ENCODE measurements around the gene MYL3.

The MYL3 gene

DNA sequence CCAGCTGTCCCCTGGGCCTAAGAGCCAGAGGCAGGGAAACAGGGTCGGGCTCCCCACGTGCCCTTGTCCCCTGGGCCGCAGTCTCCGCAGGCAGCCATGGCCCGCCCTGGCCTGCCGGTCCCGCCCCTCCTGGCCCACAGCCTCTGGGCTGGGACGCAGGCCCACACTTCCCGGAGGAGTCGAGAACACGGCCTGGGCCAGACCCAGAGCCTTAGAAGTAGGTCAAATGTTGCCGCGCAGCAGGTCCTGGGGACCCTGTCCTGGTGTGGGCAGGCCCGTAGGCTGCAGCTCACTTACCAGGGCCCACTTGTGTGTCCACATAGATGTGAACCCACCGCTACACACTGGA is 4.3 kb upstream of the MYL3 start:
- DNase-seq: peak; percentile 33 to 94 (median 58)
- intact Hi-C loops (cut with DNase I): loop anchor here (2.0 kb wide), 1 partner anchor 27 kb away; no protein-coding TSS in a partner anchor

DNA sequence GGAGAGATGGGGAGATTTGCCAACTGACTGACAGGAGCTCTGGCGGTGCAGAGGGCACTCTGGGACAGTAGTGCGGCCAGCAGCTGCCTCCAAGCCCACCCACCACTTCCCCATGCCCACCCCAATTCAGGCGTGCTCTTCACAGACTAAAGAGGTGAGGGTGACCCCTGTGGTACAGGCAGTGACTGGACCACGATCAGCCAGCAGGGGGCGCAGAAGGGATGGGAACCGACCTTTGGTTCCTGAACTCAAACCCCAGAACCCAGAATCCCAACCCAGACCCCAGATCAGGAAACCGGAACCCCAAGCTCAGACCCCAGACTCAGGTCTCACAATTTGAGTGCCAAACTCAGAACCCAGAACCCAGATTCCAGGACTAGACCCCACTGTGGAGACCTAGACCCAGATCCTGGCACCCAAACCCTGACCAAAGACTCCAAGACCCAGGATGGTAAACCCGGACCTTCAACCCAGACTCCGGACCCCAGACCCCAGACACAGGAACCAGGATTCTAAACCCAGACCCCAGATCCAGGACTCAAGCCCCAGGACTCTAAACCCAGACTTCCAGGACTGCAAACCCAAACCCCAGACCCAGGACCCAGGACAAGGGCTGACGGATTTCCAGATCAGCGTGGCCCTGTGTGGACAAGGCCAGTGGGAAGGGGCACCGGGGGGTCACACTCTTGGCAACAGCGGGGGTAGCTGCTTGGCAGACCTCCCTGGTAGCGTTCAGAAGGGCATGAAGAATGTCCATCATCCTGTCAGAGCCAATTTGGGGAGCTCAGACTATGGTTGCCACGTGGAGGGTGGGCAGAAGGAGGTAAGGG is 3.7 kb upstream of the MYL3 start:
- intact Hi-C loops (cut with DNase I): loop anchor here (1.0 to 2.0 kb wide), 2 partner anchors 28 to 42 kb away; no protein-coding TSS in a partner anchor
- DNase-seq: peak; percentile 47 to 96 (median 86)

DNA sequence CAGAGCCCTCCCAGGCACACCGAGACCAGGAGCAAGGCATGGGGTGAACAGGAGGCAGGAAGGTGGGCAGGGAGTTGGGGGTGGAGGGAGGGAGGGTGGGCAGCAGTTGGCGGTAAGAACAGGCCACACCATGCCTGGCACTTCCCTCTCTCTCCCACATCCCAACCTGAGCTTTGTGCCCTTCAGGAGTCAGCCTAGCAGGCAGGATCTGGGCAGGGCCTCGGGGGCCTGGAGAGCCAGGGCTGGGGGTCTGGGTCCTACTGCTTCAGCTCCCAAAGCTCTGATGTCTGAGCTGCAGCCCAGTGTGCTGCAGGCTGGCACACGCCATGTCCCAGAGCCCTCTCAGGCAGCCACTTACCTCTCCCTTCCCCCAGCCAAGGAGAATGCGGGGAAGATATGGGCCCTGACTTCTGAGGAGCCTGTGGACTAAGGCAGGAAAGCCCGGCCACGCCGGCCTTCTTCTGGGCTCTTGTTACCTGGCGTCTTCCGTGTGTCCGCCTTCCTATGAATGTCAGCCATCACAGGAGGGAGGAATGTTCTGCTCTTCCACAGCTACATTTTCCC is 2.9 kb upstream of the MYL3 start:
- intact Hi-C loops (cut with DNase I): loop anchor here (1.0 to 2.0 kb wide), 2 partner anchors 29 to 43 kb away; no protein-coding TSS in a partner anchor

DNA sequence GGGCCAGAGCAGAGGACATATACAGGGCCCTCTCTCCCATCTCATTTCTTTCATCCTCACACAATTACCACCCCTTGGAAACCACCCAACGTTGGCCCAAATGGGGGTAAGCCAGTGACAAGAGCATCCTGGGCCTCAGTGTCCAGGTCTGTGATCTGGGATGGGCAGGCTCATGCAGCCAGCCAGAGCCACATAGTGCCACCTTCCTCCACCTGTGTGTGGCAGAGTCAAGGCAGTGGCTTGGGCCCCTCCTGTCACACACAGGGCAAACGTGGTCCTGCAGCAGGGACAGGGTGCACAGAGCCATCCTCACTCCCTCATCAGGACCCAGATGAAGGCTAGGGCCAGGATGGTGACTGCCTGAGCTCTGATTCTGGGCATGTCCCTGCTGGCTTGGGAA is 2.3 kb upstream of the MYL3 start:
- intact Hi-C loops (cut with DNase I): no loop called here
- peak in 1 of 10 donors; percentile 76 for DNase-seq

More for the DNA sequence above, 2.9 kb upstream of the MYL3 start:
- DNase-seq: peak in 1 of 10 donors; percentile 79

DNA sequence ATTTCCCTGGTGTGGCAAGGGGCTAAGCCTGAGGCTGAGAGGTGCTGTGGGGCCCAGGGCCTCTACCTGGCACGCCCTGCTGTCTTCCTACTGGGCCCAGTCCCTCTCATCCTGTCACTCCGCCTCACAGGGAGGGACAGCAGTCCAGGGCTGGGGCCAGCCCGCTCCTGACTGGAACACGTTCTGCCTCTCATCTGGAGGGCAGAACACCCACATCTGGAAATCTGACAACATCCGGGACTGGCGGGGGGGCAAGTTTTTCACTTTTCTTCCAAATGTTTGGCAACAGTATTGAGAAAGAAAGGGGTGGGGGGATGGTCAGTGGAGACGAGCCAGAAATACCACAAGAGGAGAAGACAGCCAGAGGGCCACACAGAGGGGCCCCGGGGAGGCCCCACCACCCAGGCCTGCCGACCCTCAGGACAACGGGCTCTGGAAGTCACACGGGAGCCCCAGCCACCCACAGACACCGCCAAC is 1.8 kb upstream of the MYL3 start:
- intact Hi-C loops (cut with DNase I): no loop called here
- DNase-seq: peak in 3 of 10 donors; percentile 57 to 74 (median 61)

DNA sequence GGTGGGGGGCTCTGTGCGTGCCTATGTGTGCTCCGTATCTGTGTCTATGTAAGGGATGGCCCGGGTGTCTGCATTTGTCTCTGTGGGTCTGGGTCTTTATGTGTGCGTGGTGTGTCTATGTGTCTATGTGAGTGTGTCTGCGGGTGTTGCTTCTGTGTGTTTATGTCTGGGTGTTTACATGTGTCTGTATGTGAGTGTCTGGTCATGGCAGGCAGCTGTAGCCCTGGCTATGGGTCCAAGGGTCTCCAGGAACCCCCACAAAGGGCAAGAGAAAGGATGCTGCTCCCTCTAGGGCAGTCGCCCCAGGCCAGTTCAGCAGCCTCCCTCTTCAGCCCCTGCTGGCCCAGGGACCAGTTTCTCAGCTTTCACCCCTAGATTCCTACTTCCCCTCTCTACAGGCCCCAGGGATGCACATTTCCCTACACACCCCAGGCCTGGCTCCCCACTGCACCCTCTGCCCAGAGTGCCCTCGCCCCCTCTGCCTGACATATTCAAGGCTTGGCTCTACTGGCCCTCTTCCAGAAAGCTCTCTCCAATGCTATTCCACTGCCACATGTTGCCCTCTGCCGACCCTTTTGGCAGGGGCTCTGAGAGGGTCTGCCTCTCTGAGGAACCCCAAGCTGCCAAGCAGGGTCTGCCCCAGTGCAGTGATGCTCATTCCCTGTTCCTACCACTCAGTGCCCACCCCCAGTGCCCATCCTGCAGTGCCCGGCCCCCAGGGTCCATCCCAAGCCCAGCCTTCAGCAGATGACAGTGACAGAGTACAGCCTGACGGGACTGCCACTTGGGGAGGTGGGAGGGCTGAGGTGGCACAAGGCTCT is 1.0 kb upstream of the MYL3 start:
- intact Hi-C loops (cut with DNase I): no loop called here
- peak in 4 of 10 donors; percentile 3 to 75 (median 58) for DNase-seq

DNA sequence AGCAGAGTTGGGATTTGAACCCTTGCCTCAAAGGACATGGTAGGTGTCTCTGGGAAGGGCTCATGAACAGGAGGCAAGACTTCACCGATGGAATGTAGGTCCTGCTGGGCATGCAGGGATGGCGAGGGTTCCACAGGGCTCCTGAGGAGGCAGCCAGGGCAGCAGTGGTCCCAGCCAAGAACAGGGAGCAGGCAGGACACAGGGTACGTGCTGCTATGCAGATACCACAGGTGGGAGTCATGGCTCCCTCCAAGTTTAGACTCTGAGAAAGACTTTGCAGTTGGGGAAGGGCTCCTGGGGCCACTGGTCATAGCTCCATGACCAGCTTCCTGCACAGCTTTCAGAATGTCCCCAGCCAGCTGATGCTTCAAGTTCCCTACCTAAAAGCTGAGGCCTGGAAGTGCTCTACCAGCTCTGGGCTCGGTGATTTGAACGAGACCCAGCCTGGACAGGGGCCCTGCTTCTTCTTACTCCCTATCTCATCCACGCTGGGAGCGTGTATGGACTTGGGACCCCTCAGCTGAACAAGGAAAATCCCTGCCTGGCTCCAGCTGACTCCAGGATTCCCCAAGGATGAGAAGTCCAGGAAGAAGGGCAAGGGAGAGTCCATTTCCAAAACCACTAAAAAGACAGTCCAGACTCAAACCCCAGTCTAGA is 747 bp downstream of the MYL3 start:
- intact Hi-C loops (cut with DNase I): no loop called here
- DNase-seq: peak in 3 of 10 donors; percentile 26 to 48 (median 47)

DNA sequence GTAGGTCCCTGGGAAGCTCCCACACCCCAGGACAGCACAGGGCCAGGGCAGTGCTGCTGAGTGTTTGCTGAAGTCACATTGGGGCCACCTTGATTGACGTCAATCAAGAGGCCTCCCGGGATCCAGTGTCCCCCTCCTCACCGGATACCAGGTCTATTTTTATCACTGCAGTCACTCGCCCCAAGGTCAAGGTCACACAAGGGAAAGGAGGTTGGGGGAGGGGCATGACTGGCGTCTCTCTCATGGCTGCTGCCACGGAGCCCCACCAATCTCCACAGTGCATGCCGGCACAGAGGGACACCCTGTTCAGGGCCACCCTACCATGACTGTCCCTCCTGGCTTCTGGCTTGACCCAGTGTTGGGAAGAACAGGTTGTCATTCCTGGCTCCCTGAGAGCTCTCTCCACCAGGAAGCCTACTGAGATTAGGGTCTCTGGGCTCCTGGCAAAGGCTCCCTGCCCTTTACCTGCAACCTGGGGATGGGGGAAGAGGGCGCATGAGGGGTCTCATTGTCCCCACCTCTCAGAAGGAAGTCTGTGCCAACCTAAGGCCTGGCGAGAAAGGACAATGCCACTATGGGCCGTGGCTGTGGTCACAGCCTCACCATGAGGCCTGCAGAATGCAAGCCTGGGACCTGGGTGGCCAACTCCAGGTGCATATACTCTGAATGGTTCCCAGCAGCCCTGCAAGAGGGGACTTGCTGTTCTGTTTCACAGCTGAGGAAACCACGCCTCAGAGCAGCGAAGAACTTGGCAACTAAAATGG is 1.5 kb downstream of the MYL3 start:
- peak in 6 of 10 donors; percentile 1 to 60 (median 9) for DNase-seq
- intact Hi-C loops (cut with DNase I): no loop called here

DNA sequence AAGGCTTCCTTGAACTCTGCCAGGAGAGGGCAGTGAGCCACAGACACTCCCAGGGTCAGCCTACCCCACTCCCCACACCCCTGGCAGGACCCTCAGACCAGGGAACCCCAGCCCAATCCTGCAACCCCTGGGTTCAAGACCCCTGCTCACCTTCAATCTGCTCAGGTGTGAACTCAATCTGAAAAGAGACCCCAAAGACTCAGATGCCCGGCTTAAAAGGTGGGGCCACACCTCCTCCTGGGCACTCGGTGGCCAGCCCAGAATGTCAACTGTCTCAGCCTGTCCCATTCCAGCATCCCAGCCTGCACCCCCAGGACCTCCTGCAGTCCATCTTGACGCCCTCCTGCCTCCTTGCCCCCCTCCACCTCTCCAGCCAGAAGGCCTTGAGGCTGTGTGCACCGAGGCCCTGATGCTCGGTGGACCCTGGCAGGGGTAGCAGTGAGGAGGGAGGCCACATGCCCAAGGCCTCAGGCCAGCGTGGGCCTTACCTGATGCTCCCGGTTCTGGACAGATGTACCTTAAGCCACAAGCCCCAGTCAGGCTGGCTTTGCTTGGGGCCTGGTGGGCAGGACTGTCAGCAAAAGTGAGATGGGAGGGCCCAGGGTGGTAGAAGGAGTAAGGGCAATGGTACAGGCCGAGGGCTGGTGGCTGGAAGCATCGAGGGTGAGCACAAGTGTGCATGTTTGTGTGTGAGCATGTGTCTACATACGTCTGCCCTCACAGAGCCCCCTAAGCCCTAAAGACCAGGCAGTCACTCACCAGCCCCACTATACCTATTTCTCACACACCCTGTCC is 2.2 kb downstream of the MYL3 start:
- intact Hi-C loops (cut with DNase I): no loop called here
- DNase-seq: peak in 6 of 10 donors; percentile 1 to 71 (median 27)

DNA sequence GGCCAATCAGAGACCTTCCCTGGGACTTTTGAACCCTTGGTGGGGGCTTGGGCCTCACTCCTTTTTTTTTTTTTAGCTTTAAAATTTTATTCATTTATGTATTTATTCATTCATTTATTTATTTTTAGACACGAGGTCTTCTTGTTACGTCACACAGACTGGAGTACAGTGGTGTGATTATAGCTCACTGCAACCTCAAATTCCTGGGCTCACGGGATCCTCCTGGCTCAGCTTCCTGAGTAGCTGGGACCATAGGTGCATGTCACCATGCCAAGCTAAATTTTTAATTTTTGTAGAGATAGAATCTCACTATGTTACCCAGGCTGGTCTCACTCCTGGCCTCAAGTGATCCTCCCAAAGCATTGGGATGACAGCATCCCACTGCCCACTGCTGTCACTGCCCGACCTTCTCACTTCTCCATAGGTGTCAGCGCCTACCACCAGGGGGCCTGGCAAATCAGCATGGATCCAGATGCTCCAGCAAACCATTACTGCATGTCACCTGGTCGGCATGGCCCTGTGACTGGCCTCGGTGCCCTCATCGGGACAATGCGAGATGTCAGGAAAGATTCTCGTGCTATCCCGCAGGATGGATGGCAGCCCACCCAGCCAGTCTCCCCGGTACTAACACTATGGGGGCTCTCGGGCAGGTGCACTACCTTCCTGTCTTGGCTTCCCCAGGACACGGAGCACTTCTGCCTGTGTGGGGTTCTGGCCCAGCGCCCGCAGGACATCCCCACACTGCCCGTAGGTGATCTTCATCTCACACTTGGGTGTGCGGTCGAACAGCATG is 3.0 kb downstream of the MYL3 start:
- intact Hi-C loops (cut with DNase I): no loop called here
- peak in 6 of 10 donors; percentile 6 to 72 (median 38) for DNase-seq

DNA sequence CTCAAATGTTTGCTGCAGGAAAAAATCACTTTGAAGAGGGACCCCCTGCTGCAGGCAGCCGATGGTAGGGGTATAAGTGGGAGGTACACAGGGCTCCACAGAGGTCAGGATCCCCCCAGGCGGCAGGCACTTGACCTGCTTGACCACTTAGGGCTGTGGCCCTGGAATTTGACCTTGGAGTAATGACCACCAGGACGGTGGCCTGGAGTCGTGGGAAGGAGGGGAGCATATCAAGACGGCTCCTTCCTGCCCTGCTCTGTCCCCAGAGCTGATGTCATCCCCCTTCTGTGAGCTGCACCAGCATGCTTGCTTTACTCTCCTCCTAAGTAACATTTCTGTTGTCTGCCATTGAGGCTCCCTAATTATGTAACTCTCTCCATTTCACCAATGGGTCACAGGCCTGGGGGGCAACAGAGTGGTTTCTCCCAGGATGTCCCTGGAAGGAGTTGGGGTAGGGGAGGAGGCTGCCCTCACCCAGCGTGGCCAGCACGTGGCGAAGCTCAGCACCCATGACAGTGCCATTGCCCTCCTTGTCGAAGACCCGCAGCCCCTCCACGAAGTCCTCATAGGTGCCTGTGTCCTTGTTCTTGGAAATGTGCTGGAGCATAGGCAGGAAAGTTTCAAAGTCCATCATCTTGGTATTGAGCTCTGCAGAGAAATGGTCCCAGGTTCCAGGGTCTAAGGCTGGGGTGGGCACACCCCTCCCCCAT is 4.1 kb downstream of the MYL3 start:
- intact Hi-C loops (cut with DNase I): no loop called here

DNA sequence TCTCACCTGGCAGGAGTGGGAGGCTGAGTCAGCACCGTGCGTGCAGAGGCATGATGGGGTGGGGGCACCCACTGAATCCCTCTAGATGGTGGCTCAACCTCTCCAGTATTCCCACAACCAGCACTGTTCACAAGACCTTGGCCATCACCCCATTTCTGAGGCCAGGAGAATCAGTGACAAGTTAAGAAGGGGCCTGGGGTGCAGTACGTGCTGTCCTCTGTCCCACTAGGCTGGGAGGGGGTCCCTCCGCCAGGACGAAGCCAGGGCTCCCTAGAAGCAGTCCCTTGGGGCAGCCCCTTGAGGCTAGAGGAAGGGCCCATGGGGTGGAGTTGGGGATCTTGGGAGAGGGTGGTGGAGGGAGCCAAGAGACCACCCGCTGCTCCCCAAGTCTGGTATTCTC is 4.8 kb downstream of the MYL3 start:
- intact Hi-C loops (cut with DNase I): no loop called here

More for the DNA sequence above, 4.1 kb downstream of the MYL3 start:
- DNase-seq: peak in 6 of 10 donors; percentile 1 to 61 (median 20)

DNA sequence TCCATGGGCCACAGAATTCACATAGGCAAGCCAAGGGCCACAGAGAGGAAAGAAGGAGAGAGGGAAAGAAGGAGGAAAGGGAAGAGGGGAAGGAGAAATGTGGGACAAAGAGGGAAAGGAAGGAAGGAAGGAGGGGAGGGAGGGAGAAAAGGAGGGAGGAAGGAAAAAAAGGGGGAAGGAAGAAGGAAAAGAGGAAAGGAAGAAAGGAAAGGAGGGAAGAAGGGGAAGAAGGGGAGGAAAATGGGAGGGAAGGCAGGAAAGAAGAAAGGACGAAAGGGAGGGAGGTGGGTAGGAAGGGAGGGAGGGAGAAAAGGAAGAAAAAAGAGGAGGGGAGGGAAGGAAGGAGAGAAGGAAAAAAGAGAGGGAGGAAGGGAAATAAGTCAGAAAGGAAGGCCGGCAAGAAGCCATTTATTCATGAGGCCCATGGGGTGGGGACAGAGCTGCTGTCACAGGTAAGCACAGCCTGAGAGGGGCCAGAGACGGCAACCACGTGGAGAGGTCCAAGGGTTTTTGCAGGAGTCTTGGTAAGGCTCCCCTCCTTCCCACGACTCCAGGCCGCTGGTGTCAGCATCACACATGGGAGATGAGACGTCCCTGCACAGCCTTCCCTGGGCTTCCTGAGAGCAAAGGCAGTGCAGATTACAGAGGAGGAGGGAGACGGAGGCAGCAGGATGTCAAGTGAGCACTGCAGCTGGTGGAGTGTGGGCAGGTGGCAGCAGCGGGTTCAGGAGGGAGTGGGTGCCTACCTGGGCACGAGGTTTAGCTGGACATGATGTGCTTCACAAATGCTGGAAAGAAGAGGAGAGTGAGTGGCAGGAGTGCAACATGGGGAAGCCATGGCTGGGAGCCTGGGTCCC is 5.5 kb downstream of the MYL3 start:
- DNase-seq: peak in 6 of 10 donors; percentile 1 to 66 (median 23)
- intact Hi-C loops (cut with DNase I): no loop called here

More for the DNA sequence above, 4.8 kb downstream of the MYL3 start:
- peak in 4 of 10 donors; percentile 3 to 58 (median 24) for DNase-seq

DNA sequence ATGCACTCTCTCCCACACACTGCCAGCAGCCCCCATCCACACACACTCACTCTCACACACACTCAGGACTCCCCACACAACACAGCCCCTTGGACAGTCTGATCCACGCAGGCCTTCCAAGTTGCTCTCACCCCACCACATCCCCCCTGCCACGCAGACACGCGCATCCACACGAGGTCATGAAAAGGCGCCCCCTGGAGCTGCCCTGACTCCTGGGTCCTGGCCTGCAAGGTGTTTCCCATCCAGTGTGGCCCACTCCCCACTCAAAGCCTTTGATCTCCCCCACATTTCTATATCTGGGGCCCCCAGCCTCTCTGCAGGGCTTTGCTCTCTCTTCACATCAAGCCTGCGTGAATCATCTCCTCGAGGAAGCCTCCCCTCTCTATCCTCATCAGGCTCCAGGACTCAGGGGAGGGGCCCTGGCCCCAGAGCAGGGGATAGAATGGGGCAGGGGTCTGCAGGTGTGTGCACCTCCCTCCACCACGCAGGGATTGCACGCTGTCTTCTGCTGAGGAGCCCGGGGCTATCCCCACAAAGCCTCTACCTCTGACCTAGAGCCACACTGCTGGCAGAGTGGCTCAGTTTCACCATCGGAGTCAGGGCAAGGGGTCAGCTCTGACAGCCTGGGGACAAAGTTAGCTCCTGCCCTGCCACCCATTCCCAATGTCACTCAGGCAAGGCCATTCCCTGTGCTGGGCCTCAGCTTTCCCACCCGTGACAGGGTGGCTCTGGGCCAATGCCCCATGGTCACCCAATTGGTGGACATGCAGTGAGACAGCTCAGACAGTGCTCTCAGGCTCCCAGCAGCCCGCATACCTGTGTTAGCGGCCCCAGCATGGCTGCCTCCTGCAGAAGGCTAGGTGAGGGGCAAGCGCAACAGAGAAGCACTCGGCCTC is 6.4 kb downstream of the MYL3 start:
- DNase-seq: peak in 5 of 10 donors; percentile 4 to 78 (median 39)
- intact Hi-C loops (cut with DNase I): no loop called here

DNA sequence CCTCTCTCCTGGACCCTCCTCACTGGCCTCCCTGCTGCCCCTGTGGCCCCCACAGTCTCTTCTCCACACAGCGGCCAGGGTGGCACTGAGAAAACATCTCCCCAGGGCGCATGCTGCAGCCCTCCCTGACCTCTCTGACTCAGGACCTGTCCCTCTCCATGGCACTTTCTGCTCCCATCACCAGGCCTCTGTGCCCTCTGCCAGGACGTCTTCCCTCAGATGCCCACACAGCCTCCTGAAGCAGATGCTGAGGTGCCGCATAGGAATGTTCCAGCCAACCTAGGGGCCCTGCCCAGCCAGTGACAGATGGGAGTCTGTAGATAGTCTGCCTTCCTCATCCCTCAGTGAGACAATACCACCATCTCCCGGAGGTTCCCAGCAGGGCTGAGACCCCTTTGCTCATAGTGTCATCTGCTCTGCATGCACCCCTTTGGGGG is 8.7 kb downstream of the MYL3 start:
- intact Hi-C loops (cut with DNase I): no loop called here
- peak in 4 of 10 donors; percentile 3 to 47 (median 22) for DNase-seq

All from posterior cingulate gyrus (tissue), 11 donors.